MV-4-11 (cell line): ENCODE data around the gene DPP10.
"Not testable (repeated sequence)": the region's sequence is repeated elsewhere in the genome, so short reads cannot be mapped to it uniquely, and the experiment has no call there.

Experiments used
- DNase-seq: peaks from one replicate; lab custom pipeline; 2025; lab: John Stamatoyannopoulos, UW

DPP10 gene

GRCh38 chr2:114962532-114962931, 520.1 kb downstream of the DPP10 start:
- no peak for DNase-seq

DNA sequence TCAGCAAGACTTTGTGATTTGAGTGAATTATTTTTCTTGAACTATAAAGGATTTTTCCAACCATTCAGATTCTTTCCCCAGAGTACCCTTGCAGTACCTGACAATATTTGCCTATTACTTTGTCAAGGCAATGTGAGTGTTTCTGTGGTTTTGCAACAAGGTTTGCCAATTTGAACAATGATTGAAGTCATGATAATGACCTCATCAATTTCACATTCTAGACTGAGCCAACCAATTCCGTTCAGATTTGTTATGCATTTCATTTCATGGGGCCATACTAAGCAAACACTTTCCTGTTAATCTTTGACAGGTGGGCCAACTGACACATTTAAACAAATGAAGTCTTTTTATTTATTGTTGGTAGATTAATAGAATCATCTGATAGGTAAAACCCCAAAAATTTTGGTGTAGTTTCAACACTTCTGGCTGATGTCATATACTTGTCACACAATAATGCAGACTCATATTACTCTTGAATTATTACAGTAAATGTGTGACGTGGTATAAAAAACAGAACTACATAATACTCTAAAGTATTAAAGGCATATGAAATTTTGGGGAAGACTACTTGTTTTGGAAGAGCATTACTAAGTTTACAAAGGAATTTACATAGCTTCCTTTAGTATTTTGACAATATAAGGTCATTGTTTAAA, 526.4 kb downstream of the DPP10 start:
- no peak for DNase-seq

DNA sequence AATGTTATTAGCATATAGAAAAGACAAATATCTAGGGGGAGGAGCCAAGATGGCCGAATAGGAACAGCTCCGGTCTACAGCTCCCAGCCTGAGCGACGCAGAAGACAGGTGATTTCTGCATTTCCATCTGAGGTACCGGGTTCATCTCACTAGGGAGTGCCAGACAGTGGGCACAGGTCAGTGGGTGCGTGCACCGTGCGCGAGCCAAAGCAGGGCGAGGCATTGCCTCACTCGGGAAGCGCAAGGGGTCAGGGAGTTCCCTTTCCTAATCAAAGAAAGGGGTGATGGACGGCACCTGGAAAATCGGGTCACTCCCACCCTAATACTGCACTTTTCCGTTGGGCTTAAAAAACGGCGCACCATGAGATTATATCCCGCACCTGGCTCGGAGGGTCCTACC, 561.9 kb downstream of the DPP10 start:
- not testable (repeated sequence) for DNase-seq

- no peak for DNase-seq
Measured at GRCh38 chr2:115011721-115012120, 569.3 kb downstream of the DPP10 start.

- DNase-seq, result peak; percentile 9
Measured at GRCh38 chr2:115022013-115022412, 579.6 kb downstream of the DPP10 start.

GRCh38 chr2:115034801-115035200, 592.4 kb downstream of the DPP10 start:
- no peak for DNase-seq

DNA sequence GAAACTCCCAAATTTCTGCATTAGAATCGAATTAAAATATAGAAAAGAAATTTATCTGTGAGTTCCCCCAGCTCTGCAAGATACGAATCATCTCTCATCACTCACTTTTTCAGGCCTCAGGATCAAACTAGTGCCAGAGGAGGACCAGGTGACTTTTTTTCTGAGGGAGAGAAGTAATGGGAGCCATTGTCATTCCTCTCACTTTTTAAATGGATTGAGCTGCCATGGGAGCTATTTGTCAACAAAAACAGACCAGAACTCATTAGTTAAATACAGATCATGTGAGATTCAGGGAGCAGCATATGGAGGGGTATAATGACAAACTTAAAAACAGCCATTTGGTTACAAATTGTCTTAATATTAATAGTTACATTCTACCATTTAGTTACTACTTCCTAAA, 594.4 kb downstream of the DPP10 start:
- no peak for DNase-seq

- no peak for DNase-seq
Measured at GRCh38 chr2:115057473-115057872, 615.0 kb downstream of the DPP10 start.

- no peak for DNase-seq
Measured at GRCh38 chr2:115070002-115070401, 627.6 kb downstream of the DPP10 start.

DNA sequence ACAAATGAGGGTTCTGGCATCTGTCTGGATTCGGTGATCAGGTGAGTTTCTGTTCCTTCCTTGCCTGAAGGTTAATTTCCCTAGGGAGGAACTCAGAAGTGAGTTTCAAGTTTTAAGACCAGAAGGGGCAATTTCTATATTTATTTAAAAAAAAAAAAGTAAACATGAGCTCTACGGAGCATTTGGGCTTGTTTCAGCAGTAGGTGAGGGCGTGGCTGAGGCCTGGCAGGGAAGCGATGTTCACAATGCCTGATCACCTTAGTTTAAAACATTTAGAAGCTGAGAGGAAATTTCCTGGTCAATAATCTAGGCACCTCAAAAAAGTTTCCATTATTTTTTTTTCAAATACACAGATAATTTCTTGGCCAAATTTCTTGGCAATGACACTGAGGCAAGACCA, 629.1 kb downstream of the DPP10 start:
- DNase-seq, result no peak

GRCh38 chr2:115075800-115076199, 633.4 kb downstream of the DPP10 start:
- no peak for DNase-seq

DNA sequence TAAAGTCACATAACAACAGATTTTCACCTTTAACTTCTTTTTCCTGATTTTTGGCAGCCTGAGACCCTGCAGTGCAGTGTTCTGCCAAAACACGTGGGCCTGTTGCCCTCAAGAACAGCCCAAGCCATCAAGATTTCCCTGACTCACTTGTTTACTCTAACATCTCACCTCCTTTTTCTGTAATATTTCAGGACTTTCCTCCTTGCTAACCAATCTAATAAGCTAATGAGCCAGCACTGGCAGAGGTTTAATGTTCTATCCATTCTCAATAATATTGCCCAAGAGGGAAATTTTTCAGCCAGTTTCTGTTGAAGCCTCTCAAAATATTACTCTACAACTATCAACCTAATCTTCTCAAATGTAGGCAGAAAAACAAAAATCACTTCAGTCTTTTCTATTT, 635.2 kb downstream of the DPP10 start:
- no peak for DNase-seq

GRCh38 chr2:115083225-115083624, 640.8 kb downstream of the DPP10 start:
- no peak for DNase-seq

DNA sequence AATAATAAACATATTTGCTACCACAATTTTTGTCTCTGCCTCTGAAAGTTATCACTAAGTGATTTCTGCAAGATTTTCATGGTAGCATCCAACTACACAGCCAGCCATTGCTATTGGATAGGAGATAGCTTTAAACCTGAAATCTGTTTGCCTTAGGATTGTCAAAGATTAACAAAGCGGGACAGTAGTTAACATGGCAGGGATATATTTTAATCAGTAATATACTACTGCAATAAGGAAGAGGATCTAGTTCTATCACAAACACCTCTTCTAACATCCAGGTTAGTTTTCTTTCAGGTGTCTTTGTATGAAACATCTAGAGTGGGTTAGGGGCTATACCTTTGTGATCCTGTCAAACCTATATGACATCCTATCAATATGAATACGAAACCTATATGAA, 641.3 kb downstream of the DPP10 start:
- DNase-seq, result no peak

DNA sequence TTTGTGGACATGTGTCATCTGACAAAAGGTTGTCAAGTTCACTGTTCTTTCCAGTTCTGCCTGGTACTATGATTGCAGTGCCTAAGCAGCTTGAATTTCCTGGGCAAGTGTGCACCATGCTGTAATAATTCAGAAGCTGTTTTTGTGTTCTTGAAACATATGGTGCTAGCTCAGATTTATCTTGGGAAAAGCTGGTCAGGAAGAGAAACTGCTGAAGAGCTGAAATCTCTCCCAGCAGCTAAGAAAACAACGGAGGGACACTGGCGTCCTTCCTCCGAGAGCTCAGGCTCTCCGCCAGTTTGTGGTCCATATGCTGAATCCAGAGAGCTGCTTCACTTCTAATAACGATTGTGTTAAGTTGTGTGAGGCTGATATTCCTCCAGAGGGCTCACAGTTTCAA, 642.0 kb downstream of the DPP10 start:
- no peak for DNase-seq

GRCh38 chr2:115086051-115086620, 643.7 kb downstream of the DPP10 start:
- DNase-seq, result not testable (repeated sequence)

GRCh38 chr2:115094441-115094840, 652.0 kb downstream of the DPP10 start:
- no peak for DNase-seq

DNA sequence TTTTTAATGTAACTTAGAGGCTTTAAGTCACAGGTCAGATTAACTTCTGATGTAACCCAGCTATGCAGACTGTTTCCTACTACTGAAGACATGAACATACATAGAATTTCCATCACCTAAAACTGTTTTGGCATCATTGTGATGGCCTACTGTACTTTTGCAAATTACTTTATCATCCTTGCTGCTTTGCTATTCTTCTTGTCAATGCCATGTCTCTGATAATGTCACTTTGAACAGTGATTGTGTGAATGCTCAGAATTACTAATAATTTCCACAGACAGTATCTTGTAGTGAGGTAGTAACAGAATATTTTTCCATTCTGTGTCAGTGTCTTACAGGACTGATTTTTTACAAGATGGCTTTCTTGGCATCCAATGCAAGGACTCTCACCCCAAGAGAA, 663.5 kb downstream of the DPP10 start:
- no peak for DNase-seq

GRCh38 chr2:115115135-115115534, 672.7 kb downstream of the DPP10 start:
- no peak for DNase-seq

DNA sequence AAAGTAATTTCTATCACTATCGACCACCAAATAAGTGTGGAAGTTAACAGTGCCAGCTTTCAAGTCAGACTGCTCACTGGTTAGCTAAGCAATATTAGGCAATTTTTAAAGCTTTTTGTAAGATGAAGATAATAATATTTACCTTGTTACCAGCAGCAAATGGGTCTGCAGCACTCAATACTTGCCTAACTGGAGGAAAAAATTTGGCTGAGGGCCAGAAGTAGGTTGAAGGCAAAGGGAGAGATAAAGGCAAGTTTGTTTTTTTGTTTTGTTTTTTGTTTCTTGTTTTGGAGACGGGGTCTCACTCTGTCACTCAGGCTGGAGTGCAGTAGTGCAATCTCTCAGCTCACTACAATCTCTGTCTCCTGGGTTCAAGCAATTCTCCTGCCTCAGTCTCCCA, 675.9 kb downstream of the DPP10 start:
- no peak for DNase-seq

GRCh38 chr2:115119086-115119485, 676.6 kb downstream of the DPP10 start:
- no peak for DNase-seq

DNA sequence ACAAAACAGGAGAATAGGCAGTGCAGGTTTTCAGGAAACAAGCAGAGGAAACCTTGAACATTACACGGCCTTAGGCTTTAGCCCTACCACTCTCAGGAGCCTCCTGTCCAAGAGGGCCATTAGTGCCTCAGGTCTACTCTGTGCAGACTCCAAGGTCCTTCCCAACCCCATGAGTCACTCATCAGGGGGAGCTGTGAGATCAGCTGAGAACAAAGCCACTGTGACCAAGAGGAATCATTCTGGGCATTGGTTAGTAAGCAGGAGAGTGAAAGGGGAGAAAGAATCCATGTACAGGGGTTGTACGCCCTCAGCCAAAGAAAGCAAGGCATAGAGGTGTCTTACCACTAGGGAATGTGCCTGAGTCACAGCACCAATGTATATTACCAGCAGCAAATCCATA, 680.3 kb downstream of the DPP10 start:
- no peak for DNase-seq

GRCh38 chr2:115124817-115125216, 682.4 kb downstream of the DPP10 start:
- no peak for DNase-seq

DNA sequence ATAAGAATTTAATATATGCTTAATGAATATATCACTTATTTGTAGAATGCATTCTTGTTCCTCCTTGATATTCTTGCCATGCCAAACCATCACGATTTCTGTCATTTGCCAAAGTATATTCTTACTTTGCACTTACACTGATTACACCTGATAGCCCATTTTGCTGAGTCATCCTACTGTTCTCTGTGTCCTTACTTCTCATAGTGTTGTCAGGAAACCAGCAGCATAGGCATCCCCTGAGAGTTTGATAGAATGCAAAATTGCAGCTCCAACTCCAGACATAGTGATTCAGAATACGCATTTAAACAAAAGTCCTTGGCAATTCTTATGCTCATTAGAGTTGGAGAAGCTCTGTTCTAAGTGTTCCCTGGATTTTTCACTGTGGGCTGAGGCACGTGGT, 687.1 kb downstream of the DPP10 start:
- DNase-seq, result no peak
